Measurements from ENCODE around the gene ANKRD28. TPM values are rescaled to one million over a fixed set of nuclear protein-coding genes. Genes with fewer than 3 reads are reported as not detected.
"Not testable (repeated sequence)": the region's sequence is repeated elsewhere in the genome, so short reads cannot be mapped to it uniquely, and the experiment has no call there.

The ANKRD28 gene
- total RNA-seq, 4 donors from 2014 or later: 25.7 to 44.7 (median 40.9) TPM

DNA sequence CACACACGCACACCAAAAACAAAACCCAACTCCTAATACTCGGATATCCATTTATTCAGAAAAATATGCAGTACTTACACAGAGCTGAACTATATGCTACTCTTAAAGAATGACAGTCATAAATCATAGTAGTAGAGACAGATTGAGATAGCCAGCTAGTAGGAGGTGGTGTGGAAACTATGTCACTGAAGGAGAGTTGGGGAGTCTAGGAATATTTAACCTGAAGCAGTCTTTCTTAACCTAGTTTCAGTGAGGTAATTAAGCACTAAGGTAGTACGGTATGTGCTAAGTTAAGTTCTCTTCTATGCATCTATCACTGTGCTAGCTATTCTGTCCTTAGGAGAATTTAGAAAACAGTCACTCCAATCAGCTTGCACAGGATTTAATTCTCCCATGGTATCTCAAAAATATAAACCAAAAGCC is 54.2 kb downstream of the ANKRD28 start:
- no peak overlapping the region for H3K4me3 ChIP-seq (ENCODE audit: low read depth, poor library complexity, severe bottlenecking)
- 90 to 99% methylated on average over 3 of the region's 3 CpGs for WGBS, 2 donors
- no peak for TF ChIP-seq POLR2A (IDR thresholded peaks at IDR 0.05)
- TF ChIP-seq, protein P1, sequence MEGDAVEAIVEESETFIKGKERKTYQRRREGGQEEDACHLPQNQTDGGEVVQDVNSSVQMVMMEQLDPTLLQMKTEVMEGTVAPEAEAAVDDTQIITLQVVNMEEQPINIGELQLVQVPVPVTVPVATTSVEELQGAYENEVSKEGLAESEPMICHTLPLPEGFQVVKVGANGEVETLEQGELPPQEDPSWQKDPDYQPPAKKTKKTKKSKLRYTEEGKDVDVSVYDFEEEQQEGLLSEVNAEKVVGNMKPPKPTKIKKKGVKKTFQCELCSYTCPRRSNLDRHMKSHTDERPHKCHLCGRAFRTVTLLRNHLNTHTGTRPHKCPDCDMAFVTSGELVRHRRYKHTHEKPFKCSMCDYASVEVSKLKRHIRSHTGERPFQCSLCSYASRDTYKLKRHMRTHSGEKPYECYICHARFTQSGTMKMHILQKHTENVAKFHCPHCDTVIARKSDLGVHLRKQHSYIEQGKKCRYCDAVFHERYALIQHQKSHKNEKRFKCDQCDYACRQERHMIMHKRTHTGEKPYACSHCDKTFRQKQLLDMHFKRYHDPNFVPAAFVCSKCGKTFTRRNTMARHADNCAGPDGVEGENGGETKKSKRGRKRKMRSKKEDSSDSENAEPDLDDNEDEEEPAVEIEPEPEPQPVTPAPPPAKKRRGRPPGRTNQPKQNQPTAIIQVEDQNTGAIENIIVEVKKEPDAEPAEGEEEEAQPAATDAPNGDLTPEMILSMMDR (IDR thresholded peaks at IDR 0.05): no peak
- no peak for DNase-seq (ENCODE audit: low spot score in 2 of 2)
- intact Hi-C loops (cut with DNase I; ENCODE audit: low total_unique reads): no loop called here

- DNase-seq (ENCODE audit: low spot score in 2 of 2); intact Hi-C loops (cut with DNase I; ENCODE audit: low total_unique reads); H3K4me3 ChIP-seq (ENCODE audit: low read depth, poor library complexity, severe bottlenecking): not testable (repeated sequence)
- WGBS, 2 donors: 98% methylated on average over 16 of the region's 26 CpGs; no CpG with 5 or more reads in 1 of the 2 donors
Measured at GRCh38 chr3:15742236-15742635, 55.5 kb downstream of the ANKRD28 start.

- 93 to 94% methylated on average over 11 of the region's 11 CpGs for WGBS, 2 donors
- DNase-seq (ENCODE audit: low spot score in 2 of 2); intact Hi-C loops (cut with DNase I; ENCODE audit: low total_unique reads); H3K4me3 ChIP-seq (ENCODE audit: low read depth, poor library complexity, severe bottlenecking): not testable (repeated sequence)
Measured at GRCh38 chr3:15738616-15739005, 59.2 kb downstream of the ANKRD28 start.

DNA sequence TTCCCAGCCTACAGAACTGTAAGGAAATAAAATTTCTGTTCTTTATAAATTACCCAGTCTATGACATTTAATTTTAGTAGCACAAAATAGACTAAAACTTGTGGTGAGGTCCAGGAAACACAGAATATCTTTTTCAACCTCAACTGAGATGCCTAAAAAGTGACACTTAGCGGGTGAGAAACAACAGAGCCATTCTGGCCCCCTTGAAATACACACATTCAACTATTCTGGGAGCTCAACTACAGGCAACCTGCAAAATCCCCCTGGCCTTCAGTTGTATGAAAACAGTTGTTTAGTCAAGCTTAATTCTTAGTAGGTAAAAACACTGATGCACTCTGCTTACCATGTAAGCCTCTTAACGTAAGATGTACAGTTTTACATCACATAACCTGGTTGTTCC is 66.8 kb downstream of the ANKRD28 start:
- intact Hi-C loops (cut with DNase I; ENCODE audit: low total_unique reads): no loop called here
- WGBS, 2 donors: 94 to 99% methylated on average over 2 of the region's 2 CpGs

DNA sequence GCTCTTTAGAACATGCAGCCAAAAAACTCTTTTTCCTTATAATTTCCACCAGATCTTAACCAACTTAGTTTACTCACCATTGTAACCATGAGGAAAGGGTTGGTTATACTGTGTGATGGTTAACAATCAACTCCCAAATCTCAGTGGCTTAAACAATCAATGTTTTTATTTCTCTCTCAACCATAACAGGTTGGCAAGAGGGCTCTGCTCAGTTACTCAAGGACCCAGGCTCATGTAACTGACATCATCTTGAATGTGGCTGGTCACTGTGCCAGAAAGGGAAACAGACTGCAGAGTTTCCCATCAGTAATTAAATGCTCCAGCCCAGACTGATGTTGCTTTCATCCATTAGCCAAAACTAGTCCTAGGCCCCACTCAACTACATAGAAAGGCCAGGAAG is 69.0 kb downstream of the ANKRD28 start:
- no peak for TF ChIP-seq POLR2A (IDR thresholded peaks at IDR 0.05)
- TF ChIP-seq, protein P1 (IDR thresholded peaks at IDR 0.05): no peak
- intact Hi-C loops (cut with DNase I; ENCODE audit: low total_unique reads): no loop called here

More for the DNA sequence above, 66.8 kb downstream of the ANKRD28 start:
- no peak for TF ChIP-seq POLR2A (IDR thresholded peaks at IDR 0.05)
- TF ChIP-seq, protein P1 (IDR thresholded peaks at IDR 0.05): no peak
- H3K4me3 ChIP-seq (ENCODE audit: low read depth, poor library complexity, severe bottlenecking): no peak overlapping the region
- DNase-seq (ENCODE audit: low spot score in 2 of 2): no peak

DNA sequence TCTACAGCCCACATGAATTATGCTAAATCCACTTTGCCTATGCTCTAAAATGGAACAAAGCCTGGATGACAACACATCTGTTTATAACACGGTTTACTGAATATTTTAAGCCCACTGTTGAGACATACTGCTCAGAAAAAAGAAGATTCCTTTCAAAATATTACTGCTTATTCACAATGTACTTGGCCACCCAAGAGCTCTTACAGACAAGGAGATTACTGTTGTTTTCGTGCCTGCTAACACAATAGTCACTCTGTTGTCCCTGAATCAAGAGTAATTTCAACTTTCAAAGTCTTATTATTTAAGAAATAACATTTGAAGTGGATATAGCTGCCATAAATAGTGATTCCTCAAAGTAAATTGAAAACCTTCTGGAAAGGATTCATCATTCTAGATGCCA is 70.9 kb downstream of the ANKRD28 start:
- H3K4me3 ChIP-seq (ENCODE audit: low read depth, poor library complexity, severe bottlenecking): no peak overlapping the region
- intact Hi-C loops (cut with DNase I; ENCODE audit: low total_unique reads): no loop called here
- WGBS, 2 donors: 77 to 84% methylated on average over 2 of the region's 2 CpGs
- no peak for DNase-seq (ENCODE audit: low spot score in 2 of 2)
- no peak for TF ChIP-seq POLR2A (IDR thresholded peaks at IDR 0.05)
- TF ChIP-seq, protein P1 (IDR thresholded peaks at IDR 0.05): no peak

More for the DNA sequence above, 69.0 kb downstream of the ANKRD28 start:
- H3K4me3 ChIP-seq (ENCODE audit: low read depth, poor library complexity, severe bottlenecking): no peak overlapping the region
- DNase-seq (ENCODE audit: low spot score in 2 of 2): no peak

- intact Hi-C loops (cut with DNase I; ENCODE audit: low total_unique reads): no loop called here
- no peak for DNase-seq (ENCODE audit: low spot score in 2 of 2)
- TF ChIP-seq, protein P1 (IDR thresholded peaks at IDR 0.05): no peak
- TF ChIP-seq POLR2A (IDR thresholded peaks at IDR 0.05): no peak
- 45 to 54% methylated on average over 2 of the region's 2 CpGs for WGBS, 2 donors
- H3K4me3 ChIP-seq (ENCODE audit: low read depth, poor library complexity, severe bottlenecking): no peak overlapping the region
Measured at GRCh38 chr3:15726043-15726442, 71.7 kb downstream of the ANKRD28 start.
